GM19467 (cell line): Measurements from ENCODE around the gene E2F7.
A peak's percentile ranks its signal among the peaks of the same experiment; 100 is the strongest.
"Not testable (repeated sequence)": the region's sequence is repeated elsewhere in the genome, so short reads cannot be mapped to it uniquely, and the experiment has no call there.

Experiments used
- ATAC-seq: cut with Tn5 transposase; IDR thresholded peaks from one replicate; pipeline ENCODE4 v1.9.1; 2021; ENCODE audit warnings: mild to moderate bottlenecking, moderate library complexity; ENCODE audit not compliant: unreplicated experiment

E2F7 gene

GRCh38 chr12:77065361-77066204 lies at the start of gene E2F7:
TSS of gene E2F7 (minus strand) at chr12:77065569. CDS start at chr12:77064635, 934 bp downstream.
- ATAC-seq = peak; percentile 72

DNA sequence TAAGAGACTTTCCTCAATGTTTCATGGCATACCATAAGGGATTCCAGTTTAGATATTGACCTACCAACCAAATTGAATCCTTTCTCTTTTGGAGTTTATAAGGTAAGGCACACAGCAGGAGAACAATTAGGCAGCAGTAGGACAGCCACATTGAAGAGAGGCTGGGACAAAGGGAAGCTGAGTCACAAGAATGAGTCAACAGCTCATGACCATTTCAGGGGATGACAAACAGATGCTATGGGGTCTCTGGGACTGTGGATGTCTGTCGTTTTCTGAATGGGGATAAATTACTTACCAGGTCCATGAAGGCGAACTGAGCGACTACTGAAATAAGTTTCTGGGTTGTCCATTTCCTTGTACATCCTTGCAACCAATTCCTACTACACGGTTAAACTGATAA lies 48.6 kb upstream of the E2F7 start:
- no peak for ATAC-seq

GRCh38 chr12:77108707-77109106 lies 43.3 kb upstream of the E2F7 start:
- no peak for ATAC-seq

GRCh38 chr12:77107121-77107520 lies 41.8 kb upstream of the E2F7 start:
- ATAC-seq = no peak

- no peak for ATAC-seq
Observed at GRCh38 chr12:77104792-77105191, 39.4 kb upstream of the E2F7 start.

GRCh38 chr12:77104286-77104685 lies 38.9 kb upstream of the E2F7 start:
- no peak for ATAC-seq

DNA sequence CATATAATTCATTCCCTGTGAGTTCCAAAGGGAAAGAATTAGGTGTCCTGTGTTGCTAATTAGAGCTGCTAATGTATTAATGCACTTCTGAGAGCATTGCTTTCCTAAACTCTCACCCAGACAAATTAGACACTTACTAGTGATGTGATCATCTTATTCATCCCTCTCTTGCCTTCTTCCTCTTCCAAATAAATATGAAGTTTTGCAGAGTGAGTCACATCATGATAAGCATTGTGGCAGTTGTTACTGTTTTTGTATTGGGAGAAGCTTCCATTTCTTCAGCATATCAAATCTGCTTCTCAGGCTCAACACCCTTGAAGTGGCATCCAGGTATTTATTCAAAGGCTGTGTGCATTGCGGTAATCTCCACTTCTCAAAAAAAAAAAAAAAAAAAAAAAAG lies 37.3 kb upstream of the E2F7 start:
- ATAC-seq = no peak

- no peak for ATAC-seq
Observed at GRCh38 chr12:77102123-77102522, 36.8 kb upstream of the E2F7 start.

DNA sequence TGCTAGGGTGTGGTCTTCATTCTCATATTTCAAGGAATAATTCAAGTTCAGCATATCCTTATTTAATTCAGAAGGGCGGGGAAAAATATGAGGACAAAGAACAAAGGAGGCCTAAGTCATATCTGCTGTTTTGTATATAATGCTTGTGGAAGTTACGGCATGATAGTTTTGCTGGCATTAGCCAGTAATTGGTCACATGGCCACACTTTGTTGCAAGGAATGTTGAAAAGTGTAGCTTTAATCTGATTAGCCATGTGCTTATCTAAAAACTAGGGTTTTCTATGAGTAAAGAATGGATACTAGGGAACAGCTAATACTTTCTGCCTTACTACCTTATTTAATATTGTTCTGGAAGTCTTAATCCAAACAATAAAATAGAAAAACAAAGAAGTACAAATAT lies 34.4 kb upstream of the E2F7 start:
- no peak for ATAC-seq

DNA sequence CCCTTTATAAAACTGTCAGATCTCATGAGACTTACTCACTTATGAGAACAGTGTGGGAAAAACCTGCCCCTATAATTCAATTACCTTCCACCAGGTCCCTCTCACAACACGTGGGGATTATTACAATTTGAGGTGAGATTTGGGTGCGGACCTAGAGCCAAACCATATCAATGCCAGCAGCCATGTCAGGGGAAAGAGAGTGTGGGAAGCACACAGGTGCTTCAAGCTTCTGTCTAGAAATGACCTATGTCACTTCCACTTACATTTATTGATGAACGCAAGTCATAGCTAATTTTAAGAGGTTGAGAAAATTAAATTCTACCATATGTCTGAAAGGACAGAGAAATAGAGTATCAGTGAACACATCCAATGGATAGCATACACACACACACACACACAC lies 32.5 kb upstream of the E2F7 start:
- no peak for ATAC-seq

DNA sequence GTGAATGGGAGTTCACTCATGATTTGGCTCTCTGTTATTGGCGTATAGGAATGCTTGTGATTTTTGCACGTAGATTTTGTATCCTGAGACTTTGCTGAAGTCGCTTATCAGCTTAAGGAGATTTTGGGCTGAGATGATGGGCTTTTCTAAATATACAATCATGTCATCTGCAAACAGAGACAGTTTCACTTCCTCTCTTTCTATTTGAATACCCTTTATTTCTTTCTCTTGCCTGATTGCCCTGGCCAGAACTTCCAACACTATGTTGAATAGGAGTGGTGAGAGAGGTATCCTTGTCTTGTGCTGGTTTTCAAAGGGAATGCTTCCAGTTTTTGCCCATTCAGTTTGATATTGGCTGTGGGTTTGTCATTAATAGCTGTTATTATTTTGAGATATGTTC lies 26.9 kb upstream of the E2F7 start:
- ATAC-seq = not testable (repeated sequence)

DNA sequence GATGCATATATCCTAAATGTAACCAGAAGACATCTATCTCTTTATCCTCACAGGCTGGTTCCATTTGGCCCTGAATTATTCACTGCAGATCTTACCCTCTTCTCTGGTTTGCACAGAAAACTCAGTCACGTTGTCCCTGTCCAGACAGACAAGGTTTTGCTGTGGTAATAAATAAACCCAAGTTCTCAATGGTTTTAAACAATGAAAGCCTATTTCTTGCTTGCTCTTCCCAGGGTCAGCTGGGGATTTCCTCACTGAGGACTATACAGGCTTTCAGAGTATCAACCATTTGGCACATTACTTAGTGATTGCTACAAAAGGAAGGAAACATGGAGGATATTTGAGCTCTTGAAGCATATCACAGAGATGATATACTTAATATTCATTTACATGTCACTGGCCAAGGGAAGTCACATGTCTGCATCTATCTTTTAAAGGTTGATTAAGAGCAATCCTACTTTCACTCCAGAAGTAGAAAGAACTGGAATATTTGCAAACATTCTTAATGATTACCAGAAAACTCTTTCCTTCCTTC lies 24.4 kb upstream of the E2F7 start:
- ATAC-seq = no peak

GRCh38 chr12:77087427-77087826 lies 22.1 kb upstream of the E2F7 start:
- no peak for ATAC-seq

- no peak for ATAC-seq
Observed at GRCh38 chr12:77082021-77082420, 16.7 kb upstream of the E2F7 start.

DNA sequence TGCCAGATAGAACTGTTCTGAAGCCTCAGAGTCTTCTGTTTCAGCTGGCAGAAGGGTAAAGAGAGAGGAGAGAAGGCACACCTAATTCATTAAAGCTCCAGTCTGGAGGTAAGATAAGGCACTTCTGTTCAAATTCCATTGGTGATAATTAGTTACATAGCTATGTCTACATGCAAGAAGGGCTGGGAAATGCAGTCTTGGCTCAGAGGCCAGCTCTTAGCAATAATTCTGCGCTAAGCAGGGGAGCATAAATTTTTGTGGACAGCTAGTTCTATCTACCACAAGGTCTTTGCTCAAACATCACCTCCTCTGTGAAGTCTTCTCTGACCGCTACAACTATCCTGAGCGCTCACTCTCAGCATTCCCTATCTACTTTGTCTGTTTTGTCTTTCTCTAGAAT lies 14.3 kb upstream of the E2F7 start:
- ATAC-seq = no peak

DNA sequence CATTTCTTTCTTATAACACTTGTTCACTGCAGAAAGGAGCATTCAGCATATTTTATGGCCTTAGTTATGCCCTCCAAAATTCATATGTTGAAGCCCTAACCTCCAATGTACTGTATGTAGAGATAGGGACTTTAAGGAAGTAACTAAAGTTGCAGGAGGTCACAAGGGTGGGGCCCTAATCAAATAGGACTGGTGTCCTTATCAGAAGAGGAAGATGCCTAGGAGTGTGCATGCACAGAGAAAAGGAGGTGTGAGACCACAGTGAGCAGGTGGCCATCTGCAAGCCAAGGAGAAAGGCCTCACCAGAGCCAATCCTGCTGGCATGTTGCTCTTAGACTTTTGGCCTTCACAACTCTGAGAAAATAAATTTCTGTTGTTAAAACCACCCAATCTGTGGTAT lies 12.9 kb upstream of the E2F7 start:
- ATAC-seq = no peak

GRCh38 chr12:77076886-77077285 lies 11.5 kb upstream of the E2F7 start:
- ATAC-seq = no peak

DNA sequence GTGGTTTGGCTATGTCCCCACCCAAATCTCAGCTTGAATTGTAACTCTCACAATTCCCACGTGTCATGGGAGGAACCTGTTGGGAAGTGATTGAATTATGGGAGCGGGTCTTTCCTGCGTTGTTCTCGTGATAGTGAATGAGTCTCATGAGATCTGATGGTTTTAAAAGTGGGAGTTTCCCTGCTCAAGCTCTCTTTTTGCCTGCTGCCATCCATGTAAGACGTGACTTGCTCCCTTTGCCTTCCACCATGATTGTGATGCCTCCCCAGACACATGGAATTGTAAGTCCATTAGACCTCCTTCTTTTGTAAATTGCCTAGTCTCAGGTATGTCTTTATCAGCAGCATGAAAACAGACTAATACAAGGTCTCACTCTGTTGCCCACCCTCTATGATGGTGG lies 8.5 kb upstream of the E2F7 start:
- ATAC-seq = not testable (repeated sequence)

- no peak for ATAC-seq
Observed at GRCh38 chr12:77072833-77073495, 7.6 kb upstream of the E2F7 start.

GRCh38 chr12:77070800-77071449 lies 5.6 kb upstream of the E2F7 start:
- ATAC-seq = peak; percentile 10

- ATAC-seq = peak; percentile 77
Observed at GRCh38 chr12:77070382-77070781, 5.0 kb upstream of the E2F7 start.
